ENCODE data around the gene RNASE11. TPM values are rescaled to one million over a fixed set of nuclear protein-coding genes. Genes with fewer than 3 reads are reported as not detected.
A peak's percentile ranks its signal among the peaks of the same experiment; 100 is the strongest.

RNASE11 gene
- polyA plus RNA-seq, 3 donors, result not detected

DNA sequence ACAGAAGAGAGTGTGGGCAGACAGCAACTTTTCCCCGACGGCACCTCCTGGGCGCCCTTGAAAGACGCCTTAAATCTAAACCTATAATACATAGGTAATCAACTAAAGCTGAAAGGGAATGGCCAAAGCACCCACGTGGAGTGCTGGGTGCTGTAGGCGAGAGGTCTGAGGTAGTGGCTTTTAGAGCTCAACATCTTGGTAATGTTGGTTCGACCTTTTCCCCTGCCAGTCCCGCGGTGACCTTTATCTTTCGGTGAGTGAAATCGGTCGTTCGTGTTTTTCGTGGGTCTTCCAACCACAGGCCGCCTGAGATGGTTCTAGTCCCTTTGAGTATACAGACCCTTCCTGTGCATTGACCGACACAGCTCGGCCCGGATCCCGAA is 44.6 kb upstream of the RNASE11 start:
- no peak overlapping the region for H3K27ac ChIP-seq (ENCODE audit: low read depth in 1 of 2, low read length in 2 of 2)
- DNase-seq, result no peak
- Mint-ChIP-seq H3K27ac (peak overlapping the region in 1 of 7 donors; percentile 27), H3K4me1 (peaks cover 39% of the 10 kb centered on the region), H3K4me3 (peak overlapping the region; percentile 78 to 88), H3K36me3 (peaks cover 8 to 25% of the 10 kb centered on the region in 2 donors), H3K9me3 (peaks cover 8 to 46% (median 34%) of the 10 kb centered on the region in 7 donors), H3K27me3 (ENCODE audit: low read depth in 3 of 3) (peaks cover 91 to 94% (median 92%) of the 10 kb centered on the region in 3 donors)
- TF ChIP-seq, protein P1, sequence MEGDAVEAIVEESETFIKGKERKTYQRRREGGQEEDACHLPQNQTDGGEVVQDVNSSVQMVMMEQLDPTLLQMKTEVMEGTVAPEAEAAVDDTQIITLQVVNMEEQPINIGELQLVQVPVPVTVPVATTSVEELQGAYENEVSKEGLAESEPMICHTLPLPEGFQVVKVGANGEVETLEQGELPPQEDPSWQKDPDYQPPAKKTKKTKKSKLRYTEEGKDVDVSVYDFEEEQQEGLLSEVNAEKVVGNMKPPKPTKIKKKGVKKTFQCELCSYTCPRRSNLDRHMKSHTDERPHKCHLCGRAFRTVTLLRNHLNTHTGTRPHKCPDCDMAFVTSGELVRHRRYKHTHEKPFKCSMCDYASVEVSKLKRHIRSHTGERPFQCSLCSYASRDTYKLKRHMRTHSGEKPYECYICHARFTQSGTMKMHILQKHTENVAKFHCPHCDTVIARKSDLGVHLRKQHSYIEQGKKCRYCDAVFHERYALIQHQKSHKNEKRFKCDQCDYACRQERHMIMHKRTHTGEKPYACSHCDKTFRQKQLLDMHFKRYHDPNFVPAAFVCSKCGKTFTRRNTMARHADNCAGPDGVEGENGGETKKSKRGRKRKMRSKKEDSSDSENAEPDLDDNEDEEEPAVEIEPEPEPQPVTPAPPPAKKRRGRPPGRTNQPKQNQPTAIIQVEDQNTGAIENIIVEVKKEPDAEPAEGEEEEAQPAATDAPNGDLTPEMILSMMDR (IDR thresholded peaks at IDR 0.05), result no peak
- no peaks in the 10 kb centered on the region for H3K36me3 ChIP-seq (replicated peaks in 1 of 2; ENCODE audit: control insufficient read depth in 1 of 2, insufficient read depth in 2 of 2, low read length in 2 of 2)
- no peaks in the 10 kb centered on the region for H3K79me2 ChIP-seq (ENCODE audit: insufficient read depth, low read length)
- H3K27me3 ChIP-seq (ENCODE audit: control insufficient read depth in 2 of 2, insufficient read depth in 2 of 2, low read length in 2 of 2), result peaks cover 82 to 99% of the 10 kb centered on the region in 2 donors
- intact Hi-C loops (cut with micrococcal nuclease), result loop anchor here in 1 of 2 donors (5.0 kb wide), 1 partner anchor 50 kb away; the partner anchor contains the start of gene RNASE4
- 1% methylated on average over 14 of the region's 19 CpGs for WGBS (ENCODE audit: insufficient coverage)
- H3K9ac ChIP-seq (ENCODE audit: insufficient read depth, low read length, poor library complexity, severe bottlenecking), result no peak overlapping the region
- peak overlapping the region in 1 of 3 experiments; percentile 64 for H3K4me3 ChIP-seq (replicated peaks in 1 of 3; ENCODE audit: low read depth in 2 of 3, low read length in 3 of 3)
- no peaks in the 10 kb centered on the region for H4K20me1 ChIP-seq (ENCODE audit: insufficient read depth, low read length)
- H3K9me3 ChIP-seq (replicated peaks in 1 of 2; ENCODE audit: control insufficient read depth in 1 of 2, insufficient read depth in 1 of 2, low read length in 2 of 2), result peaks cover 0 to 43% of the 10 kb centered on the region in 2 donors
- no peak overlapping the region for H2AFZ ChIP-seq (ENCODE audit: insufficient read depth, low read depth, low read length, poor library complexity, severe bottlenecking)
- H3K4me1 ChIP-seq (ENCODE audit: control insufficient read depth in 1 of 2, insufficient read depth in 2 of 2, low read length in 2 of 2), result peaks cover 30 to 34% of the 10 kb centered on the region in 2 donors
- peak overlapping the region; percentile 68 for H3K4me2 ChIP-seq (replicated peaks; ENCODE audit: extremely low read depth, low read length, poor library complexity, severe bottlenecking)

DNA sequence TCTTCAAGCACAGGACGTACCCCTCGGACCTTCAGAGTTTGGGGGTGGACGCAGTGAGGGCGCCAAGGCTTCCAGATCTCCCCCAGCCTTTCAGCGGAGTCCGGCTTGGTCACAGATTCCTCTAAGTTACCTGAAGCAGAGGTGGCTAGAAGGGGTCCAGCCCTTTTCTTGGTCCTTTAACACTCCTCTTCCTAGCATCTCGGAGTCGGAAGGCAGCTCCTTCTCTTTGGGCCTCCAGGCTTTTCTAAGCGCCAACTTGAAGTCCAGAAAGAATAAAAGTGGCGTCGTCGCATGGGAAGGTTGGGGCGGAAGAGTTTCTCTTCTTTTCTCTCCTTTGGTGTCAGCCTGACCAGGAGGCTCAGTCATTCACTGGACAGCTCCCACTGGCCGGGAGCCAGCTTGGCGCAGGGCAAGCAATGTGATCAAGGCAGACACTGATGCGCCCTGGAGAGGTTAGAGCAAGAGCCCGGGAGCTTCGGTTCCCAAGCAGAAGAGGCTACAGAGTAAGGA is 44.1 kb upstream of the RNASE11 start:
- Mint-ChIP-seq H3K4me1 (peaks cover 39% of the 10 kb centered on the region), H3K27me3 (ENCODE audit: low read depth in 3 of 3) (peaks cover 95 to 99% (median 95%) of the 10 kb centered on the region in 3 donors), H3K4me3 (peak overlapping the region; percentile 78 to 88), H3K27ac (peak overlapping the region in 1 of 7 donors; percentile 21), H3K36me3 (peaks cover 8 to 27% of the 10 kb centered on the region in 2 donors), H3K9me3 (peaks cover 8 to 46% (median 35%) of the 10 kb centered on the region in 7 donors)
- Histone ChIP-seq H3K4me2 (replicated peaks; ENCODE audit: extremely low read depth, low read length, poor library complexity, severe bottlenecking) (peak overlapping the region; percentile 68), H3K4me3 (replicated peaks in 1 of 3; ENCODE audit: low read depth in 2 of 3, low read length in 3 of 3) (peak overlapping the region in 1 of 3 experiments; percentile 64), H3K79me2 (ENCODE audit: insufficient read depth, low read length) (no peaks in the 10 kb centered on the region), H3K27me3 (ENCODE audit: control insufficient read depth in 2 of 2, insufficient read depth in 2 of 2, low read length in 2 of 2) (peaks cover 87 to 99% of the 10 kb centered on the region in 2 donors), H3K9me3 (replicated peaks in 1 of 2; ENCODE audit: control insufficient read depth in 1 of 2, insufficient read depth in 1 of 2, low read length in 2 of 2) (peaks cover 0 to 43% of the 10 kb centered on the region in 2 donors), H3K9ac (ENCODE audit: insufficient read depth, low read length, poor library complexity, severe bottlenecking) (no peak overlapping the region), H2AFZ (ENCODE audit: insufficient read depth, low read depth, low read length, poor library complexity, severe bottlenecking) (peak overlapping the region; percentile 19), H3K36me3 (replicated peaks in 1 of 2; ENCODE audit: control insufficient read depth in 1 of 2, insufficient read depth in 2 of 2, low read length in 2 of 2) (no peaks in the 10 kb centered on the region), H3K4me1 (ENCODE audit: control insufficient read depth in 1 of 2, insufficient read depth in 2 of 2, low read length in 2 of 2) (peaks cover 30 to 34% of the 10 kb centered on the region in 2 donors), H3K27ac (ENCODE audit: low read depth in 1 of 2, low read length in 2 of 2) (no peak overlapping the region), H4K20me1 (ENCODE audit: insufficient read depth, low read length) (no peaks in the 10 kb centered on the region)
- peak in 1 of 3 donors; percentile 17 for DNase-seq
- intact Hi-C loops (cut with micrococcal nuclease), result loop anchor here in 1 of 2 donors (5.0 kb wide), 1 partner anchor 50 kb away; the partner anchor contains the start of gene RNASE4
- WGBS (ENCODE audit: insufficient coverage), result 1% methylated on average over 11 of the region's 18 CpGs
- TF ChIP-seq, protein P1 (IDR thresholded peaks at IDR 0.05), result no peak

Data from CD14-positive monocyte (primary cell).